G401.6 (cell line): ENCODE data around the gene ARNT2.

Experiments
- FAIRE-seq: peaks from 2 replicates; lab custom pipeline; 2012; peaks lifted over from hg19 to GRCh38; lab: Jason Lieb, UNC

The ARNT2 gene

DNA sequence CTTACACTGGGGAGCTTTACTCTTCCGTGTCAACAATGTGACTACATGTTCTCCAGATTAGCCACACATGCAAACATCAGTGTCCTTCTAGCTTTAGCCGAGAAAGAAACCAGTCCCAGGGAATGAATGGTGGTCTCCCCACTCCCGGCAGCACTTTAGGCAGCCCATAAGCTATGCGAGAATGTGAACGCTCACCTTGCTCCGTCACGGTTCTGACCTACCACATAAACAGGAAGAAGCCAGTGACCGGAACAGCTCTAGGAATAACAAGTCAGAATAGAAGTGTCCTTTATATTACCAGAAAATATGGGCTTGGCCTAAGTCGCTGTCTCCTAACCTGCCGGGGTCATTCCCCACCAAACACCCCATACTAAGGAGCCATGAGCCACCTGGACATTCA, 192.9 kb downstream of the ARNT2 start:
- FAIRE-seq, result no peak

GRCh38 chr15:80599359-80599758, 195.2 kb downstream of the ARNT2 start:
- FAIRE-seq, result no peak

DNA sequence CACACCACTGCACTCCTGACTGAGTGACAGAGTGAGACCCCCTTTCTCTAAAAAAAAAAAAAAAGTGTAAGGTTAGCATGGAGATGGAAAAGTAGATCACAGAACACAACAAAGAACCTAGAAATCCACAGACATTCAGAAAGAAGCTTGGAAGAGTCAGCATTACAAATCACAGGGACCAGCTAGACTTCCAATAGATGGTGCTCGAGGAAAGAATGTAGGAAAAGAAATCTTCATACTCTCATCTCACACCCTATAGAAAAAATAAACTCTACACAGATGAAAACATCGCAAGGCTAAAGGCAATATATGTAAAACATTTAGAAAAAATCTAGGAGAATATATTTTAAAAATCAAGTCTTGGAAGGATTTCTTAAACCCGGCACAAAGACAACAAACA, 196.4 kb downstream of the ARNT2 start:
- no peak for FAIRE-seq

DNA sequence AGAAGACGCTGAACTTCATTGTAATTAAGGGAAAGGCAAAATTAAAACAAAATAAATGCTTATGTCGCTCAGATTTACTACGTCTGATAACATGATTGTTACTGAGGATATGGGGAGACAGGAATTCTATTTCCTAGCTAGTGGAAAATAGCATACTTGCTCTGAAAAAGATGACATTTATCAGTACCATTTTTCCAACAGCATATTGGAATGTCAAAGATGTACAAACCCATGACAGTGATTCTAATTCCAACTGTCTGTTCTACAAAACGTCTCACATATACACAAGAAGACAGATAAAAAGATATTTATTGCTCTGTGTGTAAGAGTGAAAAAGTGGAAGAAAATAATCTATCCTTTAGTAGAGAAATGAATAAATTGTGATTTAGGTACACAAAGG, 197.1 kb downstream of the ARNT2 start:
- FAIRE-seq, result no peak

DNA sequence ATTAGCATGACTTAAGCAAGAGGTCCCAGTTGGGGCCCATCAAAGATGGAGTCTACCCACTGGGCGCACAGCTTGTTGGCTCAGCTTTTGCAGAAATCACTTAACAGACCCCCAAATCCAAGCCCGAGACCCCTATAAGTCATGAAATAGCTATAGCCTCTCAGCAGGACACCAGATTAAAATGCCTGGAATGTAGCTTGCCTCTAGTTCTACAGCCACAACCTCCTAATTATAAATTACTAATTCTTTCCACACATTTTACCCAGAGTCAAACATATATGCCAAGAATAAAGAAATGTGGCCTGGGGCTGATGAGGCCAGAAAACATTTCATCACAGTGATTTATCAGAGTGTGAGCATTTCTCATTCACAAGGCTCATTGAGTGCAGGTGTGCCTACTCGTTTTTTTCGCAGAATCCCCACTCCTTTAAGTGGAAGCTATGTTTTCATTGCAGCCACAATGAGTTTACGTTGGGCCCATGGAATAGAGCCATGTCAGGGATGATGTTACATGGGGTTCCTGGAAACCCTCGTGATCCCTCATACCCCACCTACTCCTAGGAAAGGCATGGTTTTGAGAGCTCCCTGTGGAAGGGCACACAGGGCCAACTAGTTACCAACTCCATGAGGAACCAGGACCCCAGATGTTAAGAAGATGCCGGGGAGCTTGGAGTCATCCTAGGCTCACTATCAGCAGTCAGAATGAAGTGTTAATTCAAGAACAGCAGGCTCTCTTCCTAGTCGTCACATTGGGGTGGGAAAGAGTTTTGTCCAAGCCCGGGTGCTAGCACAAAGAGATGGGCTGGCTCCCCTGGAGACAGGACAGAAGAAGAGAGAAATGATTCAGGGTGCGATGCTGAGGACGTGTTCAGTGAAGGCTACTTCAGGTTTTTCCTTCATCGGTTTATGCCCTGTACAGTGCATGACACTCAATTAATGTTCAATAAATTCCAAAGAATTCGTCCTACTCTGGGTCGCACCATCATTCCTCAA, 200.7 kb downstream of the ARNT2 start:
- FAIRE-seq, result no peak

DNA sequence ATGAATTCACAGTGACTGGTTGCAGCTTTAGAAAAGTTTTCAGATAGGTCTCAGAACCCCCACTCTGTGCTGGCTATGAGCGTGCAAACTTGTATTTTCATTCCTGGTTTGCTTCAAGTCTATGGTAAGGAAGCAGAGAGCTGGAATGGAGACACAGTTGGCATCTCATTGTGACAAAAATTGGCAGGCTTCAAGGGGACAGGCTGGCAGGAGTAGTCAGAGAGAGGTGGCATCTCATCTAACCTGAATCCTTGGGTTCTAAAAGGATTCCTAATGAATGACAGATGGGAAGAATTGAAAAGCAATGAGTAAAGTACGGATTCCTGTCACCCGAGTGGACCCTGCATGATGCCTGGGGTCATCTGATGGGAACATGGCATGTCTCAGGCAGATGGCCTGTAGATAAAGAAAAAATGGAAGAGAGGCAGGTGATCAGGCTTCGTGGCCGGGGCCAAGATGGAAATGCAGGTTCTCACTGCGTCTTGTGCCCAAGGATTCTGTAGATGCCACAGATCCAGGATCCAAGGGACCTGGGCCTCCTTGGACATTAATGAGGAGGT, 201.5 kb downstream of the ARNT2 start:
- FAIRE-seq, result no peak

- FAIRE-seq, result no peak
These were observed 202.4 kb downstream of the ARNT2 start for GRCh38 chr15:80606511-80607071.

- FAIRE-seq, result no peak
These were observed 203.3 kb downstream of the ARNT2 start for GRCh38 chr15:80607287-80607980.

GRCh38 chr15:80608688-80609087, 204.5 kb downstream of the ARNT2 start:
- FAIRE-seq, result no peak

DNA sequence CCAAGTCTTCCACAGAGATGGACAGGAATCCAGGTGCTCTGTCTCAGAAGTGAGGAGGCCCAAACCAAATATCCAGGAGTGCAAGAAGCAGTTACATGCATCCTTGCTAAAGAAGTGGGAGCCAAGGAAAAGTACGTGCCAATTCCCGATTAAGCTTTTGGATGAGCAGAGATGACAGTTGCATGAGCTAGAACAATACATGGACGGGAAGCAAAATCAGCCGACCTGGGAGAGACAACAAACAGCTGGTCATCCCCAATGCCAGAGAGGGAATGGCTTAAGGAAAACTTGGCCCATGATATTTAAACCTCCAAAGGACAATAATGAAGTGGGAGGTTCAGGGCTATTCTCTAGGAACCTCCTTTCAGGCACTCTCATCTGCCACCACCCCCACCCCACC, 204.9 kb downstream of the ARNT2 start:
- no peak for FAIRE-seq

DNA sequence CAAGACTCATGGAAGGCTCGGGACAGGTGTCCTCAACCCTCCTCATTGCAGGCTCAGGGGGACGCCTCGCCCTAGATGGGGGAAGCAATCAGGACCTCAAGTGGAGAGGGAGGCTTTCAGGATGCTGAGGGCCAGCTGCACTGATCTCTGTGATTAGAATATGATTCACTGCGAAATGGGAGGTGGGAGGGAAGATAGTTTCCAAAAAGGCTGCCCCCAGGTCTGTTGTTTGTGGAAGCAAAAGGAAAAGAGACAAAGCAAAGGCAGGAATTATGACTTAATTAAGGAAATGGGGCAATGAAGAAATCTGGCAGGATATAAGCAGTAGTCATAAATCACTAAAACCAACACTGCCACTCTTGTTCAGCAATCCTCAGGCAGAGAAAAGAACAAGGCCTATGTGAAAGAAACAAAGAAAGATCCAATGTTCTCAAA, 205.3 kb downstream of the ARNT2 start:
- no peak for FAIRE-seq

GRCh38 chr15:80611543-80612080, 207.4 kb downstream of the ARNT2 start:
- FAIRE-seq, result no peak

DNA sequence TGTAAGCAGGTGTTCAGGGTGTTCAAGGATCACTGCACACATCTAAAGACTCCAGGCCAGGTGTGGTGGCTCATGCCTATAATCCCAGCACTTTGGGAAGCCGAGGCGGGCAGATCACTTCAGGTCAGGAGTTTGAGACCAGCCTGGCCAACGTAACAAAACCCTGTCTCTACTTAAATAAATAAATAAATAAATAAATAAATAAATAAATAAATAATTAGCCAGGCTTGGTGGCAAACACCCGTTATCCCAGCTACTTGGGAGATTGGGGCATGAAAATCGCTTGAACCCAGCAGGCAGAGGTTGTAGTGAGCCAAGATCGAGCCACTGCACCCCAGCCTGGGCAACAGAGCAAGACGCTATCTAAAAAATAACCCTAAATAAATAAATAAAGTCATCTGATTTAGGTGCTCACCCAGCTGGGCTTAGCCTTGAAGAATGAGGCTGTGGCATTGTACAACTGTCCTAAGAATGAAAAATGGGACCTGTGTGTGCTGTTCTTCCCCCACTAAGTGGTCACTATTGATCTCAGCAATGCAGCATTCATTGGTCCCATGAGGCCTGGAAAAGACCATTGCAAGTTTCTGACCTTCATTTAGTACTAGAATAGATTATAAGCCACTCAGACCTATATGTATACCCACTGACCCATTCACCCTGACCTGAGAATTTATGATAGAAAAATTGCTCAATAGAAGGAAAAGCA, 208.1 kb downstream of the ARNT2 start:
- no peak for FAIRE-seq

DNA sequence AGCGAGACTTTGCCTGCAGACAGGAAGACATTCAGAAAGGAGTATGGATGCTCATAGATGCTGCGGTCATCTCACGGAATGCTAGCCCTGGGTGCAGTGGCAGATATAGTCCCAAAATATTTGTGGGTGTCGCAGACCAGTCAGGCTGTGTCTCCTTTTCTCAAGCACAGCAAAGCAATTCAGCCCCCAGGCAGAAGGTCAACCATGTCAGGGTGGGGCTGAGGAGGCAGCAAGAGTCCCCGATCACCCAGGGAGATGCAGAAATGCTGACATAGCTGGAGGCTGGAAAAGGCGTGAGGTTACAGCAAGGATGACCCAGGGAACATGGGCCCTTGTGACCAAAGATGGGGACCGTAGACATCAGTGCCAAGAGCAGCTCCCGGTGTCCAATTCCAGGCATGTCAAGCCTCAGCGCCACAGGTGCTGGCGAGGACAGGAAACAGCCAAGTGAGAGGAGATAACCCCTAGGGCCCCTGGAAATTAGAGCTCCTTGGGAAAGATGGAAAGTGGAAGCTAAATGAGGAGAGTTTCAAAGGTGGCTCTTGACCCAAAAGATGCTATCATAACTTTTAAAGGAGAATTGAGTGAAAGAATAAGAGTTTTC, 209.7 kb downstream of the ARNT2 start:
- no peak for FAIRE-seq

DNA sequence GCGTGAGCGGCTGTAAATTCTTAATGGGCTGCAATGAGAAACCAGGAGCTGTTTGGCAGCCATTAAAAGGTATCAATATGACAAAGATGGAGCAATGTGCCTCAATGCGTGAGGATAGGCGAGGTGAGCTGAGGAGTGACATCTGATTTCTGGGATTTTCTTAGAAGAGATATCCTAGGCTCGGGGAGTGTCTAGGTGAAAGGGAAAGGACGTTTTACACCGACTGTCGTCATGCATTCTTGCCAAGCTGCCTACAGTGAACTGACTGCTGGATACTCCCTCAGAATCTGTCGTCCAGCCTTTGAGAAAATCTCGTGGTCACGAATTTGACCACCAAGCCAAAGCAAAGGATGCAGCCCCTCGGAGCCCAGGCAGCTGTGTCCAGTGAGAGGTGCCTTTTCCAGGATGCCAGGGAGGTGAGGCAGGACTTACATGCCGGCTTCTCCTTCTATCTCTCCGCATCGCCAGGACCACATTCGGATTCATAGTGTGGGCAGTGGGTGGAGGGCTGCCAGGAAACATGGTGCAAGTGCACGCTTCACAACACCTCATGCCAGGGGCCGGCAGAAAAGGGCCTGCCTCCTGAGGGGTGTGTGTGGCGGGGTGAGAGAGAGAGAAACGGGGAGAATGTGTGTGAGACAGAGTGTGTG, 210.7 kb downstream of the ARNT2 start:
- FAIRE-seq, result no peak

DNA sequence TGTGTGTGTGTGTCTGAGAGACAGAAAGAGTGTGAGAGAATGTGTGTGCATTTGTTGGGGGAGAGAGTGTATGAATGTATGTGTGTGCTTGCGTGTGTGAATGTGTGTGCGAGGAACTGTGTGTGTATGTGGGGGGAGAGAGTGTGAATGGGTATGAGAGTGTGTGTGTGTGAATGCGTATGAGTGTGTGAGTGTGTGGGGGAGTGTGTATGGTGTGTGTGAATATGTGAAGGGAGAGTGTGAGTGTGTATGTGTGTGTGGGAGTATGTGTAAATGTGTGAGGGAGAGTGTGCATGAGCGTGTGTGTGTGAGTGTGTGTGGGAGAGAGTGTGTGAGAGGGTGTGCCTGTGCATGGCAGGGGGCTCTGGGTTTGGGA, 211.2 kb downstream of the ARNT2 start:
- FAIRE-seq, result no peak

GRCh38 chr15:80615783-80616391, 211.7 kb downstream of the ARNT2 start:
- FAIRE-seq, result no peak

- no peak for FAIRE-seq
These were observed 214.7 kb downstream of the ARNT2 start for GRCh38 chr15:80618685-80619400.

DNA sequence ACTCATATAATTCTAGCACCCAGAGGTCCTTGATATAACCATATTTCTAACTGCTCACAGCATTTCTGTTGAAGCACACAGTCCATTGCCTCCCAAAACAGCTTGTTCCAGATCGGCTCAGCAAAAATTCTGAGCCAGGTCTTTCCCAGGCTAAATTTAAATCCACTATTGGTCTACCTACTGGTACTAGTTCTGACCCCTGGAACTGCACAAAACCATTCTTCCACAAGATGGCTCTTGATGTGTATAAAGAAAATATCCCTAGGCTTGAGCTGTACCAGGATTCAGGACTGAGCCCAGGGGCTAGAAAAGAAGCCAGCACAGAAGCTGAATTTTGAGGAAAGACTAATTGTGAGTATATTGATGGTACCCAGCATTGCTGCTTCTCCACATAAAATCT, 215.5 kb downstream of the ARNT2 start:
- FAIRE-seq, result no peak

DNA sequence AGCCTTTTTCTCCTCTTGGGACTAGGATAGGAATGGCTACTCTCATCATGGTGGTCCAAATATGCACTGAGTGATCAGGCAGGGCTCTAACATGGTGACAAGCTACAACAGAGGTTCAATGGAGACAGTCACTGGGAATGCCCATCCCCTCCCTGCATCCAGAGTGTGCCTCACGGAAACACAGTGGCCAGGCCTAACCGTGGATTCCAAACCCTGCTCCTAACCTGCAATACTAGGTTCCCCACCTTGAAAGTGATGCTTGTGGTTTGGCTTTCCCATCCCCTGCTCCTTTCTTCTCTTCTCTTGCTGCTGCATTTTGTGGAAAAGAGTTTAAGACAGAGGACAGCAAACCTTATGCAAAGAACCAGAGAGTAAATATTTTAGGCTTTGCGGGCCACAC, 216.0 kb downstream of the ARNT2 start:
- no peak for FAIRE-seq
